PC-9 (cell line): ENCODE measurements around the gene LONRF2.
"Not testable (repeated sequence)": the region's sequence is repeated elsewhere in the genome, so short reads cannot be mapped to it uniquely, and the experiment has no call there.

Experiments used
- CTCF ChIP-seq: fragments of 200-600 bp; sonication (generic); conservative IDR thresholded peaks from 2 replicates; pipeline ENCODE4 v1.6.1; 2017; ENCODE audit warnings: mixed run types, antibody characterized with exemption, mild to moderate bottlenecking, moderate library complexity
- EZH2 ChIP-seq: fragments of 200-600 bp; sonication (generic); IDR thresholded peaks from 2 replicates; pipeline ENCODE4 v1.8.0; 2017; ENCODE audit warnings: antibody characterized with exemption, low read depth

- TF ChIP-seq CTCF, EZH2: not testable (repeated sequence)
Measured at GRCh38 chr2:100345144-100345543, 22.8 kb upstream of the LONRF2 start.
